K562 (cell line): ENCODE data around the gene COX7B. TPM values are rescaled to one million over a fixed set of nuclear protein-coding genes. Genes with fewer than 3 reads are reported as not detected.

ENCODE experiments used
- CLOCK ChIP-seq: fragments of 250-450 bp; sonication (Bioruptor Pico); IDR thresholded peaks from 2 replicates; pipeline ENCODE4 v1.4.0; 2020; ENCODE audit warnings: mild to moderate bottlenecking, moderate library complexity, borderline replicate concordance
- EP400 ChIP-seq: fragments of 450-650 bp; IDR thresholded peaks from 2 replicates; pipeline ENCODE4 v1.6.1; 2017; ENCODE audit warnings: antibody characterized with exemption, mild to moderate bottlenecking, moderate library complexity
- FOXO4 ChIP-seq: fragments of 450-650 bp; formaldehyde crosslinking; IDR thresholded peaks from 2 replicates; pipeline ENCODE4 v1.4.0; 2020; ENCODE audit warnings: mild to moderate bottlenecking, moderate library complexity
- HIVEP1 ChIP-seq: fragments of 250-450 bp; sonication (Bioruptor Pico); IDR thresholded peaks from 2 replicates; pipeline ENCODE4 v1.4.0; 2020; ENCODE audit warnings: mild to moderate bottlenecking
- HNRNPH1 ChIP-seq: fragments of 200-400 bp; formaldehyde crosslinking; optimal IDR thresholded peaks from 2 replicates; pipeline ENCODE3; 2017; ENCODE audit warnings: low read depth, mild to moderate bottlenecking, low read length, moderate library complexity
- MTA3 ChIP-seq: fragments of 450-650 bp; formaldehyde crosslinking; IDR thresholded peaks from 2 replicates; pipeline ENCODE4 v1.6.1; 2017; ENCODE audit warnings: mild to moderate bottlenecking, borderline replicate concordance
- SIN3A ChIP-seq, 2 experiments: fragments of 150-350 bp in 1 of 2; IDR thresholded peaks; 2 replicates each; pipeline ENCODE4 v1.6.1; 2011 to 2016; ENCODE audit warnings: borderline replicate concordance in 2 of 2, low read depth in 2 of 2, low read length in 2 of 2, mild to moderate bottlenecking in 2 of 2, moderate library complexity in 2 of 2; ENCODE audit not compliant: control insufficient read depth in 1 of 2
- TBL1XR1 ChIP-seq, 2 experiments: IDR thresholded peaks; 2 replicates each; pipeline ENCODE4 v1.6.1; 2012; ENCODE audit warnings: improper control_type of control experiment in 2 of 2, low read length in 2 of 2, mild to moderate bottlenecking in 1 of 2
- ZBTB40 ChIP-seq, 2 experiments: fragments of 450-650 bp in 1 of 2; sonication (generic) in 1 of 2; formaldehyde crosslinking in 1 of 2; IDR thresholded peaks; 2 replicates each; pipeline versions ENCODE4 v1.7.1 to v1.9.0; 2016 to 2022; ENCODE audit warnings: inconsistent platforms in 1 of 2, mild to moderate bottlenecking in 1 of 2, missing genetic modification reagents in 1 of 2
- polyA plus RNA-seq, 8 experiments: library from polyadenylated mRNA; depleted of rRNA in 4 of 8; stranded (reverse) in 5 of 8; unstranded in 3 of 8; fragments of >200 nt; fragmentation: Nextera tagmentation in 2 of 8; fragmentation: Illumina TruSeq in 1 of 8; extraction: Ambion mirVana in 2 of 8; extraction: Trizol in 1 of 8; gene quantifications; 2 replicates each; pipeline versions ENCODE4 v1.2.1 to v1.2.3, GENCODE V29; 2011 to 2014; ENCODE audit warnings: inconsistent platforms in 1 of 8, missing spikeins in 1 of 8
- total RNA-seq, 7 experiments: library from RNA; depleted of rRNA in 6 of 7; stranded (reverse); fragments of >200 nt in 6 of 7; fragmentation: Illumina TruSeq in 2 of 7; extraction: Trizol in 2 of 7; gene quantifications; 2 replicates each; pipeline versions ENCODE4 v1.2.1 to v1.2.3, GENCODE V29; 2011 to 2021; ENCODE audit warnings: low replicate concordance in 1 of 7

COX7B gene
- total and polyA plus RNA-seq, 9 of the 15 experiments (the other 6 are each of a cell fraction or from before 2014, with no cell fraction given) = 549 to 2,891 (median 1,307) TPM

- no peak for TF ChIP-seq CLOCK
- TF ChIP-seq EP400 = peak; percentile 77
- no peak for TF ChIP-seq MTA3
- peak in 1 of 2 experiments; percentile 53; a peak in 2 of 4 replicates for TF ChIP-seq TBL1XR1 (IDR thresholded peaks at IDR 0.05; ENCODE audit: low read length in 2 of 2)
- TF ChIP-seq FOXO4 (CRISPR knock-in tag) = no peak
- TF ChIP-seq HIVEP1 (CRISPR knock-in tag) = no peak
- TF ChIP-seq ZBTB40 (IDR thresholded peaks at IDR 0.05) = no peak; the same call in 1 of the 2 replicates
- TF ChIP-seq ZBTB40 (CRISPR knock-in tag; IDR thresholded peaks at IDR 0.05) = no peak
- TF ChIP-seq SIN3A (IDR thresholded peaks at IDR 0.05; ENCODE audit: borderline replicate concordance in 2 of 2, control insufficient read depth in 1 of 2, low read depth in 2 of 2, low read length in 2 of 2) = no peak
- no peak for TF ChIP-seq HNRNPH1
Observed at GRCh38 chrX:77899081-77899828, at the start of gene COX7B (continued).
